ENCODE measurements around the gene WSB1. TPM values are rescaled to one million over a fixed set of nuclear protein-coding genes. Genes with fewer than 3 reads are reported as not detected.
A peak's percentile ranks its signal among the peaks of the same experiment; 100 is the strongest.

WSB1 gene
- polyA plus RNA-seq, 2 of the 4 experiments (the other 2 are of a cell fraction): 46.0 to 111 TPM

- peak overlapping the region; percentile 71 for H3K4me3 ChIP-seq
- 5% methylated on average over 10 of the region's 10 CpGs for WGBS (ENCODE audit: missing lambda C conversion rate)
- POLR2A ChIA-PET: interaction anchor here (1.1 to 4.2 kb wide), 5 partner anchors 28 to 59 kb away, joined by 3 to 40 read pairs (median 17); no protein-coding TSS in a partner anchor
- H3K27ac ChIP-seq: peak overlapping the region; percentile 88 to 94
- no peaks in the 10 kb centered on the region for H3K9me3 ChIP-seq
- H3K4me1 ChIP-seq: peaks cover 32% of the 10 kb centered on the region
- FAIRE-seq (no peak), DNase-seq (ENCODE audit: low read depth in 1 of 2, low spot score in 1 of 2) (no peak), ATAC-seq (no peak)
- TF ChIP-seq CHD4 (IDR thresholded peaks at IDR 0.05; ENCODE audit: borderline replicate concordance): peak; percentile 27; the same call in 1 of the 2 replicates
- TF ChIP-seq PHF8 (IDR thresholded peaks at IDR 0.05; ENCODE audit: borderline replicate concordance, low read depth): peak; percentile 46; the same call in 1 of the 2 replicates
- TF ChIP-seq, protein P1, sequence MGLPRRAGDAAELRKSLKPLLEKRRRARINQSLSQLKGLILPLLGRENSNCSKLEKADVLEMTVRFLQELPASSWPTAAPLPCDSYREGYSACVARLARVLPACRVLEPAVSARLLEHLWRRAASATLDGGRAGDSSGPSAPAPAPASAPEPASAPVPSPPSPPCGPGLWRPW (IDR thresholded peaks at IDR 0.05): no peak
- CTCF ChIA-PET: interaction anchor here (0.9 to 8.5 kb wide), 7 partner anchors 10 to 86 kb away, joined by 3 to 61 read pairs (median 7); no protein-coding TSS in a partner anchor
- H3K4me2 ChIP-seq: peak overlapping the region; percentile 90
Measured at GRCh38 chr17:27295945-27296344, 2.0 kb downstream of the WSB1 start.

DNA sequence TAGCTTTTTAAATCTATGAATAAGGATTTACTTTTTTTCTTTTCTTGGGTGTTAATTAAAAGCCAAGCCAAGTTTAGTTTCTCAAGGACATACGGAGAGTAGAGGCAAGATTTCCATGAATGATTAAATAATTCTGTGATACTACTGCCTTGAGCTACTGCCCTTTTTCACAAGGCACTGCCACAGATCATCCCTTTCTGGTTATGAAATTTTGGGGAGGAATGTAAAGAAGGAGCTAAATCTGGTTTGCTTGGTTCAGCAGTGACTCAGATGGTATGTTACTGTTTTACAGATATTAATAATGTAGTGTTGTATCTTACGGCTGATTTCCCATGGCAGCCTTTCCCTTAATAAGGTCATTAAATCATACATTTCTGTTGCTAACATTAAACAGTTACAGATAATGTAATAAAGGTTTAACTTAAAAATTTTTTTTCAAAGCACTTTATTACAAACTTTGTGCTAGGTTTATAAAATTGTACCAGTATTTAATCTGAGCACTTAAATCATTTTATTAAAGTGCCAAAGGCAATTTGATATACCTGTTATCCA is 2.6 kb downstream of the WSB1 start:
- peak overlapping the region; percentile 71 for H3K4me3 ChIP-seq
- H3K27ac ChIP-seq: peak overlapping the region; percentile 44 to 88; a peak in 4 of 6 replicates
- no peak for ATAC-seq
- 12% methylated on average over 2 of the region's 2 CpGs for WGBS (ENCODE audit: missing lambda C conversion rate)
- no peak for FAIRE-seq
- H3K4me2 ChIP-seq: peak overlapping the region; percentile 90
- ChIA-PET CTCF (interaction anchor here (0.5 to 8.5 kb wide), 7 partner anchors 18 to 104 kb away, joined by 3 to 61 read pairs (median 6); no protein-coding TSS in a partner anchor), POLR2A (interaction anchor here (1.1 to 4.2 kb wide), 3 partner anchors 36 to 59 kb away, joined by 3 to 40 read pairs (median 37); no protein-coding TSS in a partner anchor)
- peaks cover 32% of the 10 kb centered on the region for H3K4me1 ChIP-seq
- peak; percentile 28 to 56 for DNase-seq (ENCODE audit: low read depth in 1 of 2, low spot score in 1 of 2)
- no peaks in the 10 kb centered on the region for H3K9me3 ChIP-seq
- no peak for TF ChIP-seq ZFP36 (IDR thresholded peaks at IDR 0.05; ENCODE audit: borderline replicate concordance, partially characterized antibody)
- TF ChIP-seq HDAC2 (IDR thresholded peaks at IDR 0.05): no peak
- peak; percentile 21; the same call in 1 of the 2 replicates for TF ChIP-seq ZSCAN20 (CRISPR knock-in tag; IDR thresholded peaks at IDR 0.05)
- no peak for TF ChIP-seq RFX5 (IDR thresholded peaks at IDR 0.05)
- no peak for TF ChIP-seq NPAS2 (CRISPR knock-in tag; IDR thresholded peaks at IDR 0.05; ENCODE audit: borderline replicate concordance)
- no peak for TF ChIP-seq CBX2 (IDR thresholded peaks at IDR 0.05; ENCODE audit: borderline replicate concordance, low read depth)
- TF ChIP-seq MYC (IDR thresholded peaks at IDR 0.05; ENCODE audit: borderline replicate concordance, low read length): no peak
- no peak for TF ChIP-seq MAZ (IDR thresholded peaks at IDR 0.05; ENCODE audit: borderline replicate concordance, low read depth, low read length)
- TF ChIP-seq HOXA7 (CRISPR knock-in tag; IDR thresholded peaks at IDR 0.05): no peak
- TF ChIP-seq CEBPB (IDR thresholded peaks at IDR 0.05): peak; percentile 12 to 43; a peak in 1 of 4 replicates
- no peak for TF ChIP-seq FOSL2 (IDR thresholded peaks at IDR 0.05)
- TF ChIP-seq FOSL2 (CRISPR knock-in tag; IDR thresholded peaks at IDR 0.05): peak; percentile 72
- TF ChIP-seq ZNF302 (CRISPR knock-in tag; IDR thresholded peaks at IDR 0.05): no peak
- no peak for TF ChIP-seq NR3C1 (IDR thresholded peaks at IDR 0.05)
- TF ChIP-seq ZC3H11A (IDR thresholded peaks at IDR 0.05): no peak
- no peak for TF ChIP-seq CHD2 (IDR thresholded peaks at IDR 0.05; ENCODE audit: low read length, partially characterized antibody)
- TF ChIP-seq, protein P2, sequence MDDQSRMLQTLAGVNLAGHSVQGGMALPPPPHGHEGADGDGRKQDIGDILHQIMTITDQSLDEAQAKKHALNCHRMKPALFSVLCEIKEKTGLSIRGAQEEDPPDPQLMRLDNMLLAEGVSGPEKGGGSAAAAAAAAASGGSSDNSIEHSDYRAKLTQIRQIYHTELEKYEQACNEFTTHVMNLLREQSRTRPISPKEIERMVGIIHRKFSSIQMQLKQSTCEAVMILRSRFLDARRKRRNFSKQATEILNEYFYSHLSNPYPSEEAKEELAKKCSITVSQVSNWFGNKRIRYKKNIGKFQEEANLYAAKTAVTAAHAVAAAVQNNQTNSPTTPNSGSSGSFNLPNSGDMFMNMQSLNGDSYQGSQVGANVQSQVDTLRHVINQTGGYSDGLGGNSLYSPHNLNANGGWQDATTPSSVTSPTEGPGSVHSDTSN (IDR thresholded peaks at IDR 0.05): no peak
- TF ChIP-seq MAX (IDR thresholded peaks at IDR 0.05): no peak
- TF ChIP-seq, protein P3, sequence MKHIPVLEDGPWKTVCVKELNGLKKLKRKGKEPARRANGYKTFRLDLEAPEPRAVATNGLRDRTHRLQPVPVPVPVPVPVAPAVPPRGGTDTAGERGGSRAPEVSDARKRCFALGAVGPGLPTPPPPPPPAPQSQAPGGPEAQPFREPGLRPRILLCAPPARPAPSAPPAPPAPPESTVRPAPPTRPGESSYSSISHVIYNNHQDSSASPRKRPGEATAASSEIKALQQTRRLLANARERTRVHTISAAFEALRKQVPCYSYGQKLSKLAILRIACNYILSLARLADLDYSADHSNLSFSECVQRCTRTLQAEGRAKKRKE (CRISPR knock-in tag; IDR thresholded peaks at IDR 0.05; ENCODE audit: low read depth): no peak
- TF ChIP-seq ESRRA (IDR thresholded peaks at IDR 0.05; ENCODE audit: borderline replicate concordance, low read length): no peak
